NCI-H187 treated with DMSO at 0.1 percent for 48 hours (cell line): ENCODE measurements around the gene RFC1.
"Not testable (repeated sequence)": the region's sequence is repeated elsewhere in the genome, so short reads cannot be mapped to it uniquely, and the experiment has no call there.

Source experiments
- DNase-seq: peaks from one replicate; lab custom pipeline; 2025; lab: John Stamatoyannopoulos, UW

Gene RFC1

DNA sequence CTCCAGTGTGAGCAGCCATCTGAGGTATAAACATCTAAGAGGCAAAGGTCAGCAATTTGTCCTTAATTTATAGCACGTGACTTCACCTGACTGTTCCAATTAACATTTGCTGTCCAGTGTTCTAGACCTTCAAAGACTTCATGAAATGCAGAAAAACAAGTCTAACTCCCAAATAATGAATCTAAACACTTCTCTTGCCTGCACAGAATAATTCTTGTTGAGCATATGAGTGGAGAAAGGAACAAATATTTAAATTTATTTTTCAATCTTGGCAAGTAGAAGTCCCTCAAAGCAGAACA, 12.0 kb downstream of the RFC1 start:
- DNase-seq, result no peak

DNA sequence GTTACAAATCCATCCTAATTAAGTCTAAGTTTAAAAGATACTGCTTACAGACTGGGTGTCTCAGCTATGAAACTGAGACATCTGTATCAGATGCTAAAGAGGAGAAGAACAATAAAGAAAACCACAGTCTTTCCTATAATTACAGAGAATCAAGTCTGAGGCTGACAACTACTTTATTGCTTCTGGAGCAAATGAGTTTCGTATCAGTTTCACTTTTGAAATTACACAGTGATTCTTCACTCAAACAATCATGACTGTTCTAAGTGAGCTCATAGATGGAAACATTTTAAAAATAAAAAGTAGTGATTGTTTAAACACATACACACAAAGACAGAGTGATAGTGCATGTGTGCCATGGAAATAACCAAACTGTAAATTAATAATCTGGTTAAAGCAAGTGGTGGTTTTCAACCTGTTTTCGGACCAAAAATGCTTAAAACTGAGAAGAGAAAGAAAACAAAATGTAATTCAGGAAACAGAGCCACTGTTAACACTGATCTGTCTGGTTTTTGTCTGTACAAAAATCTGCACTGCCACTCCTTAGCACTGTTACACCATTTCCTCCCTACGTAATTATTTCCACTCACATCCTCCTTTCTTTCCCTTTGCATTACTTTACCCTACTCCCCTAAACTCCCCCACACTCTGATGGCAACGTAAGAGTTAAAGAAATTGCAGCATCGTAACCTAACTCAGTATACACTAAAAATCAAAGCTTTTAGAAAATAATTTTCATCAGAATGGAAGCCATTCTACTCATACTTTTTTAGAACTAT, 12.5 kb downstream of the RFC1 start:
- no peak for DNase-seq

DNA sequence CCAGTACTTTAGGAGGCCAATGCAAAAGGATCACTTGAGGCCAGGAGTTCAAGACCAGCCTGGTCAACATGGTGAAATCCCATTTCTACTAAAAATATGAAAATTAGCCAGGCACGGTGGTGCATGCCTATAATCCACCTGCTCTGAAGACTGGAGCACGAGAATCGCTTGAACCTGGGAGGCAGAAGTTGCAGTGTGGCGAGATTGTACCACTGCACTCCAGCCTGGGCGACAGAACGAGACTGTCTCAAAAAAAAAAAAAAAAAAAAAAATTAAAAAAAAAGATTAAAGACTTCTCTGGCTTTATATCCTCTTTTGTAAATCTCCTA, 13.0 kb downstream of the RFC1 start:
- DNase-seq, result not testable (repeated sequence)

DNA sequence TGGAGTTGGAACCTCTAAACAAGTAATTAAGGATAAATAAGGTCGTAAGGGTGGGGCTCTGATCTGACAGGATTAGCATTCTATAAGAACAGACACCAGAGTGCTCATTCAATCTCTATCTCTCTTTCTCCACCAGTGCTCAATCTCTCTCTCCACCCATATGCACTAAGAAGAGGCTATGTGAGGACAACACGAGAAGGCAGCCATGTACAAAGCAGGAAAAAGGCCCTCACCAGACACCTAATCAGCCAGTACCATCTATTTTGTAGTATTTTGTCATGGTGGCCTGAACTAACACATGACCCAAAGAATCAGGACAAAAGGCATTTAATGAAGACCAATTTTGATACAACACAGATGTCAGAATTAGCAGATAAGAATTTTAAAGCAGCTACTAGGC, 16.8 kb downstream of the RFC1 start:
- DNase-seq, result no peak

DNA sequence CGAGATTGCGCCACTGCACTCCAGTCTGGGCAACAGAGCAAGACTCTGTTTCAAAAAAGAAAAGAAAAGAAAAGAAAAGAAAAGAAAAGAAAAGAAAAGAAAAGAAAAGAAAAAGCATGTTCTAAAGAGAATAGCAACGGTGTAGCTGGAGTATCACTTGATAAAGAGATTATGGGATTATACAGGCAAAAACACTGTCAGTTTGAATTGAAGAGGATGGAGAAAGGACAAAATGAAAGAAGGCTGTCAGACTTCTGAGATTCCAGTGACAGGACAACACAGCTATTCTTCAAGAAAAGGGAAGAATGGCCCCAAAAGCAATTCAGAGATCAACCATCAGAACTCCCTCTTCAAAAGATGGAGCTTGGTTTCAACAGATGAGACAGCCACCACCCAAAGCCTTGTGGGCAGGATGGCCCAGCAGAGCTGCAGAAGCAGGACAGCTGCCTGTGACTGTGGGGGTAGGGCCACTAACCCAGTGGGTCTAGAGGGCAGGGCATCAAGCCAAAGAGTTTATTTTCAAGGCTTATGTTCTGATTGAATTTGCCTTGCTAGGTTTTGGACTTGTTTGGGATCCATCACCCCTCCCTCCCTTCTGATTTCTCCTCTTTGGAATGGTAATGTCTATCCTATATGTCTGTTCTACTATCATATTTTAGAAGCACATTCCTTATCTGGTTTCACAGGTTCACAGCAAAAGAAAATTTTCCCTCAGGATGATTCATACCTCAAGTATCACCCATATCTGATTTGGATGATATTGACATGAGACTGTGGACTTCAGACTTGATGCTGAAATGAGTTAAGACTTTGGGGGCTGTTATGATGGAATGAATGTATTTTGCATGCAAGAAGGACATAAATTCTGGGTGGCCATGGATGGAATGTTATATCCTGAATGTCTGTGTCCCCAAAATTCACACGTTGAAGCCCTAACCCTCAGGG, 17.5 kb downstream of the RFC1 start:
- no peak for DNase-seq

DNA sequence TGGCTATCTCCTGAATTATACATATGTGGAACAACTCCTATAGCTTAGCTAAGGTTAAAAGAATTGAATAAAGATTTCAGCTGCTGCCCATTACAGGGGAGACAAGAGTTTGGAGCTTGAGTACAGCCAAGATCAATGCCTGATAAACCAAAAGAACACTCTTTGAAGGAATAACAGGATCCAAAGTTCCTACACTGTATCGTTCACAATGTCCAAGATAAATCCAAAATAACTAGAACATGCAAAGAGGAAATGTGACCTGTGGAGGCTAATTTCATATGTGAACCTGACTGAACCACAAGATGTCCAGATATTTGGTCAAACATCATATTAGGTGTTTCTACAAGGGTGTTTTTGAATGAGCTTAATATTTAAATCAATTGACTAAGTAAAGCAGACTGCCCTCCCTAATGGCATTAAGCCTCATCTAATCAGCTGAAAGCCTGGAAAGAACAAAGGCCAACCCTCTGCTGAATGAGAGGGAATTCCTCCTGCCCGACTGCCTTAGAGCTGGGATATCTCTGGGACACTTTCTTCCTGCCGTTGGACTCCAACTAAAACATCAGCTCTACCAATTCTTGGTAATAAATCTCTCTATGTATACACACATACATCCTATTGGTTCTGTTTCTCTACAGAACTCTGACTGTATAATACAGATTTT, 19.2 kb downstream of the RFC1 start:
- no peak for DNase-seq

DNA sequence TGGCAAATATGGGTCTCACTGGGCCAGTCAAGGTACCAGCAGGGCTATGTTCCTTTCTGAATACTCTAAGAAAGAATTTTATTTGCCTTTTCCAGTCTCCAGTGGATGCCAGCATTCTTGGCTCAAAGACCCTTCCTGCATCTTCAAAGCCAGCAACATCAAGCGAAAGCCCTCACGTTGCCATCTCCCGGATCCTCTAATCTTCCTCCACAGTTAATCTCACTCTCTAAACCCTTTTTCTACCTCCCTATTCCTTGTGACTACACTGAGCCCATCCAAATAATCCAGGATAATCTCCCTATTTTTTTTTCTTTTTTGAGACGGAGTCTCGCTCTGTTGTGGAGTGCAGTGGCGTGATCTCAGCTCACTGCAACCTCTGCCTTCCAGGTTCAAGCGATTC, 23.4 kb downstream of the RFC1 start:
- DNase-seq, result no peak

DNA sequence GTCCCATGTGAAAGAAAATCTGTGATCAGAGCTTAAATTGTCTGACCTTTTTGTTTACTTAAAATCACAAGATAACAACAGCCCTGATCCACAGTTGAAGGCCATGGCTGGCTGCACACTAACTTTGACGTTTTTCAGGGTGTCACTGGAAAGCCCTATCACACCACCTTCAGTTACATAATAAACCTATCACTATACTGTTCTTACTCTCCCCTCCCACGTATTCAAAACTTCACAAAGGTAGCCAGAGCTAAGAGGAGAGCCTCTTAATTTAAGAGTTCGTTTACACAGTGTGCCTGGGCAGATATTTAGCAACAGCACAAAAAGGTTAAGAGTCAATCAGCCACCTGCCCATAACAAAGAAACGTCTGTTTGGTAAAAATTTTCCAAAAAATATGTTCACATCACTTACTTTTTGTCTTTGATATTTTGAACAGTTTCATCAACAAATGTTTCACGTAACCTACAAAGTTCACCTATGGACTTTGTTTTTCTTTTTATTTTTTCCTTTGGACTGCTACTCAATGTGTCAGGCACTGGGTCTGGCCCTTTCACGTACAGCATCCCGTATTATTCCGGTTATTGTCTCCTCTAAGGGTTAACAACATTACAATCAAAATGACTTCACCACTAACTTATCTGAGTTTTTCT, 25.0 kb downstream of the RFC1 start:
- no peak for DNase-seq

DNA sequence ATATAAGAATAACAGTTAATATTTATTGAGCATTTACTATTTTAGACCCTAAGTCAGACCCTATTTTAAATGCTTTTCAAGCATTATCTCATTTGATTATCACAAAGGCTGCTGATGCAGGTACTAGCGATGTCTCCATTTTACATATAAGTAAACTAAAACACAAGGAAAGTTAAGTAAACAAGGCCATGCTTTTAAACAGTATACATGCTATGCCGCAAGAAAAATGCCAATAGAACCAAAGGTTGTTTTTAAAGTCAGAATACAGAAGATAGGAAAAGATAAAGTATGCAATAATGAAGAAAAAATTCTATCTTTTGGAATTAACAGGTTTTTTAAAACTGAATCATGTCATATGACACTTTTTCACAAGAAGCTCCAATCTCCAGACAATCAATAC, 26.2 kb downstream of the RFC1 start:
- DNase-seq, result no peak

DNA sequence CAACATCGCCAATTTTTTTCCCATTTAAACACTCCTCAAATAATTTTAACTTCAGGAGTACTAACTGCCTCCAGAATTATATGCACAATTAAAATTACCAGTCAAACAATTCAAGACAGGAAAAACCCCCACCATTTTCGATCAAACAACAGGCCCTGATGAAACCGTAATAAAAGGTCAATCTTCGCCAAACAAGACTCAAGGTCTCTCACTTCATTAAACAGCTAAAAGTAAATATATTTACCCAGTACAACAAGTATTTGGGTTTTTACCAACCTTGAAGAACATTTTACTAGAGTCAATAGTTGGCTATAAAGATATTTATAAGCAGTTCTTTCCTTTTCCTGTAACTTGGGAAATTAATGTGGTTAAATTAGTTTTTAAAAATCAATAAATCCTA, 28.3 kb downstream of the RFC1 start:
- no peak for DNase-seq

DNA sequence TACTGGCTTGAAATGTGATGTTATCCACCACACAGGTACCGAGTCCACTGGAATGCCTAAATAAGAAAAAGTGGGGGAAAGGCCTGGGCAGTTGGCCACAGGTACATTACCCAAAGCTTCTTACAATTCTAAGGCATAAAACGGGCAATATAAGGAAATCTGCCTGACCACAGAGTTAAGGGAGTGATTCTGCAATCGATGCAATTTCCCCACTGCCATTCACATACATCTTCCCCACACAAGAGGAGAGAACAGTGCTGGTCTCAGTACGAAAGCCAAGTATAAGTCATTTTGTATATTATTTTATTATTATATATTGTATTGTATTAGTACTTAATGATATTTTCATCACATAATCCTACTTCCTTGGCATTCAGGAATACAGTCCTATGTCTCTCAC, 30.6 kb downstream of the RFC1 start:
- DNase-seq, result no peak

DNA sequence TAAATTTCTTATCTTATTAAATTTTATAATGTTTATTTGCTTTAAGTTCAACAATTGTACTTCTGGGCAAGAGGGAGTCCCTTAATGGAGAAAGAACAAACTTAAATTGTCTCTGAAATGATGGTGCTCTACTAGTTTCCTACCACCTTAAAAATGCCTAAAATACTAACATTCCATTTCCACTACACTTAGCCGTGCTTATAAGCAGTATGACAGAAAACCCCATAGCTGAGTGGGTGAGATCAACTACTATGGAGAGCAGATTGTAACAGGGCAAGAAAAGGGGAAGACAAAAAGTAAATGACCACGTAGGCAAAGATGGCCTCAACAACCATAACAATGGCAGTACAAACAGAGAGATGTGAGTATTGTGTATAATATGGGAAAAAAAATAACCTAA, 35.0 kb downstream of the RFC1 start:
- DNase-seq, result no peak

DNA sequence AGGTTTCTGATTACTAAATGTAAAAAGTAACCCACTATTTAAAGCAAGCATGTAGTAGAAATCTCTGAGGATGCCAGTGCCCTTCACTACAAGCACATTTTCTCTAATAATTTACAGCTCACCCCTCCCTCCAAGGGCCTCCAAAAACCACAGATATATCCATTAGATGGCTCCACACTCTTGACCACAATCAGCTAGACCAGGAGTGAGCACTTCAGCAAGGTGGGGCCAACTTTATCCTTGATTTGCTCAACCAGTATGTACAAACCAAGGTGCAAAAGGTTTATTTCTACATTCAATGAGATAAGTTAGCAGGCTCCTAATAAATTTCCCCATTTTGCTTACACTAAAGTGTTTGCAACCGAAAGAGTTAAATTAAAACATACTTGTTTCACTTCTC, 35.8 kb downstream of the RFC1 start:
- DNase-seq, result no peak

DNA sequence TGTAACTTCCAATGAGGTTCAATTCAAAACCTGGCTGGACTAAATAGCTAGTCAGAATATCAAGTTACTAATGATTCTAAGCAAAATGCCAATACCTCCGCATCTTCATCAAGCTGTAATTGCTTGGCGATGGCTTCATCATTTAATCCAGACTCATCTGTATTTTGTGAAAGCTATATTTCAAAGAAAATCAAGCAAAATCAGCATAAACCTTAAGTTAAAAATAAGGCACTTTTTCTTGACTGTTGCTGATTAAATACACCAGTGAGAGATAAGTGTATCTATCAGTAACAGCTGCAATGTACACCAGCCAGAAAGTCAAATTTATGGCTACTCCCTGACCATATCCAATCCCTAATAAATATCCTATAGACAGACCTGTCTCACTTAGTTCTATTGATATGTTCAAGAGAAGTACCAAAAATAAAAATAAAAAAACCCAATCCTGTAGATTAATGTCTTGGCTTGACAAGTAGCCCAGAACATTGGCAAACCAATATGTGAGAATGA, 39.6 kb downstream of the RFC1 start:
- no peak for DNase-seq

DNA sequence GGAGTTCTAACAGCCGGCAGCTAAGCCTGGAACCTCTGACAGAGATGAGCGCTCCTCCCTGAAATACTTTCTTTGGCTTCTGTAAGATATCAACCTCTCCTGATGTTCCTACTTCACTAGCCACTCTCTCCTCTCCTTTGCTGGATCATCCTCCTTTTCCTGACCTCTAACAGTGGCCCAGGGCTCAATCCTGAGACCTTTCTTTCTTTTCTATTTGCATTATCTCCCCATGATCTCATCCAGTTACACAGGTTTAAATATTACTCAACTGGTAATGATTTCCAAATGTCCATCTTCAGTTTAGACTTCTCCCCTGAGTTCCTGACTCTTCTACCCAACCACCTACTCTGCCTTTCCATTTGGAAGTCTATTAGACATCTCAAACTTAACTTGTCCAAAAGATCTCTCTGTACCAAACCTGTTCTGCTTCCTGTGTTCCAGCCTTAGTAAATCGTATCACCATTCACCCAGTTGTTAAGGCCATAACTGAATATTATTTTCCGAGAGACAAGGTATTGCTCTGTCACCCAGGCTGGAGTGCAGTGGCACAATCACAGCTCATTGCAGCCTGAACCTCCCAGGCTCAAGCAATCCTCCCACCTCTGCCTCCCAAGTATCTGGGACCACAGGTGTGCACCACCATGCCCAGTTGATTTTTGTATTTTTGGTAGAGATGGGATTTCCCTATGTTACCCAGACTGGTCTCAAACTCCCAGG, 41.1 kb downstream of the RFC1 start:
- no peak for DNase-seq

DNA sequence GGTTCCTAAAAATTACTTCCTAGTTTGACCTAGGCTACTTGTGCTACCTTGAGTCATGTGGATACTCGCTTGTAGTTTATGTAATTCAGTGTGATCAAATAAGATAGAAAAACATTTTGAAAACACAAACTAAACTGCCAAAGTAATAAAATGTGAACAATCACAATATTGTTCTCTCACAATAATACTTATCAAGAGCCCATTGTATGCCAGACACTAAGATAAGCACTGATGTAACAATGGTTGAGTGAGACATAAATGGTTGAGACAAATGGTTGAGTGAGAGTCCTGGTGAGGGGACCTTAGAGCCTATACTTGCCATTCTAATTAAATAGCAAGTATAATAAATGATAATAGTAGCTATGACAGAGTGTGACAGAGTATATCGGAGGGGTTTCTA, 41.7 kb downstream of the RFC1 start:
- no peak for DNase-seq

DNA sequence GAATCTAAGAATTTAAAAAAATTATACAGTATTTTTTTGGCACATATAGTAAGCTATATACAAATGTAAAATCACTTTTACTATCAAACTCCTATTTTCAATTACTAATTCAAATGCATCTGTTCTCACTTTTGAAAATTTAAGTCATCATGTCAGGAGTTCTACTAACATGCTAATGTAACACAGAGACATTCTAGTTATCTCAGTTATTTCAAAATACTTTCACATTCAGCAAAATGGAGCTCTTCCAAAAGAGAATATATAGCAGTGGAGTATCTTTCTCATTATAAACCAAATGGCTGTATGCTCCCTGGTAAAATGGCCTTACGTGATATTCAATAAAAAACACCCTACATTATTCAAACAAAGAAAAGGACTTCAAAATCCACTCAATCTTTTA, 42.3 kb downstream of the RFC1 start:
- no peak for DNase-seq

DNA sequence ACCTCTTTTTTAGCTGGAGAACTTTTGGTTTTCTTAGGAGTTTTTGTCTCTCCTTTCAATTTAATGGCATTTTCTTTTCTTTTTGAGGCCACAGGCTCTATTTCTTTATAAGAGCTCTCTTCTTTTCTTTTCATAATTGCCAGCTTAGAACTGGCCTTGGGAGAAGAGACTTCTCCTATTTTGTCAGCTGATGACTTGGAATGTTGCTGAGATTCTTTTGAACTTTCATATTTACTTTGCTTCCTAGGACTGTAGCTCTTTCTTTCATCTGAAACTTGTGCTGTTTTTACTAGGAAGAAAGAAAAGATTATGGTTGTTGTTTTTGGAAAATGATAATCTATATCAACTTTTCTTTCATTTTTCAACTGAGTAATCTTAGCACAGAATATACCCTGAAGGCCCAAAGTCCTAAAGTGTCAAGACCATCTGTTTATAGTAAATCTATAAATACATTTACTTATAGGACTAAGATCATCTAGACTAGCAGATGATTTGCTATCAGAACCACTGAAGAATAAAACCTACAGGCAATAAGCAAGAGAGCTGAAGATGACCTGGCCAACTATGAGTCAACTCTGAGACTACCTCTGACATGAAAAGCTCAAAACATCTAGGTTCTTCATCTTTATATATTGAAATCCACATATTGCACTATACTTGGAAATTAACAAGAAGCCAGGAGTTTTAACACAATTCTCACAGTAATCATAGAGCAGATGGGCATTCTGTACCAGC, 45.6 kb downstream of the RFC1 start:
- no peak for DNase-seq

DNA sequence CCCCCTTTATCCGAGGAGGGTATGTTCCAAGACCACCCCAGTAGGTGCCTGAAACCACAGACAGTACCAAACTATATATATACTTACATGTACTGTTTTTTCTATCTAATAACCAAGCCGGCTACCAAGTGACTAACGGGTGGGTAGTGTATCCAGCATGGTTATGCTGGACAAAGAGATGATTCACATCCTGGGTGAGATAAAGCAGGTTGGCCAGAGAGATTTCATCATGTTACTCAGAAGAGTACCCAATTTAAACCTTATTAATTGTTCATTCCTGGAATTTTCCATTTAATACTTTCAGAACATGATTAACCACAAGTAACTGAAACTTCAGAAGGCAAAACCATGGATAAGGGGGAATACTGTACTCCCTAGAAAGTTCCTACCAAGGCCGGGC, 46.5 kb downstream of the RFC1 start:
- DNase-seq, result no peak

DNA sequence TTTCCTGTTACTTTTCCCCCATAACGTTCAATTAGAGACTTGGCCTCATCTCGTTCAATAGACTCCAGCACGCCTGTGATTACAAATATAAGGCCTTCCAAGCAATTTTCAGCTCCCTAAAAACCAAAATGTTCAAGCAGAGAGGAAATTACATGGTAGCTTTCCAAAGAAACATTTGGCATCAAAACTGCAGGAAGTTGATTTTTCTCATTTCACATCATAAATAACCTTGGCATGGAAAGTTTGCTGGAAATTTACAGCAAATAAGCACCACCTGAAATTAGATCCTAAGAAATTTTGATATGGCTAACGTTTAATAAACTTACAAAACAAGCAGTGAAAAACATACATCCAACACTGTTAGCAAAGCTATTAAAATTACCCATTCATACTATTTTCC, 53.3 kb downstream of the RFC1 start:
- no peak for DNase-seq

DNA sequence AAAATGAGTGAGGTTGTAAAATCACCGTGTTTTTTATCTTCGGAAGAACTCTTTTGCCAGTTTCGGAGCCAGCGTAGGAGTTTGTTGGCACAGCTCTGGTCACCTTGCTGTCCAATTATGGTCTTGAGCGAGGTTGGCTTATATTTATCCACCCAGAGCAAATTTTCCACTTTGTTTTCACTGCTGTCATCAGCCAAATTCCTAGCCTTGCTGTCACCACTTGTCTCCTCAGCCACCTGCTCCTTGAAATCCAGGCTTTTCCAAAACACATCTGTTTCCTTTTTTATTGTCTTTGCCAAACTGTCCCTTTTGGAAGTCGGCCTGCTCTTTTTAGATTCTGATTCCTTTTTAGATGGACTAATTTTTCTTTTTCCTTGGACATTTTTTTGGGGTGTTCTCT, 57.6 kb downstream of the RFC1 start:
- DNase-seq, result no peak
